Activated CD8-positive, alpha-beta memory T cell treated with anti-CD3 and anti-CD28 coated beads for 48 hours (primary cell): ENCODE data around the gene FHAD1.
"Not testable (repeated sequence)": the region's sequence is repeated elsewhere in the genome, so short reads cannot be mapped to it uniquely, and the experiment has no call there.

Source experiments
- DNase-seq, 3 experiments: peaks; one replicate each; pipeline ENCODE4 v3.0.0-alpha.2; 2020; ENCODE audit warnings: low read depth in 2 of 3, low spot score in 2 of 3

FHAD1 gene

DNA sequence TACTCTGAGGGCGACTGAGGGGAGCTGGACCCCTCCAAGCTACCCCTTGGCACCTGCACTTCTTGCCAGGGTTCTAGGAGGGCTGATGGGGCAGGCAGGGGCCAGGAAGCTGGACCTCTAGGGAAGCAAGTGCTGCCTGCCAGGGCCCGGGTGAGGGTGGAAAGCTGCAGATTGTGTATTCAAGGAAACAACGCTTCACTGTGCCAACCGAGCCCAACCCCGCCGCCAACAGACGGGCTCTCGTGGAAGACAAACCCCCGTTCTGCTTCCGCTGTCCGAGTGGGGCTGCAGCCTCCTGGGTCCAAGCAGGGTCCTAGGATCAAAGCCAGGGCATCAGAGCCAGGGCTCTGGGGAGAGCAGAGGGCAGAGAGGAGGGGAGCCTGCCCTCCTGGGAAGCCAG, 165.8 kb downstream of the FHAD1 start:
- DNase-seq, result no peak

DNA sequence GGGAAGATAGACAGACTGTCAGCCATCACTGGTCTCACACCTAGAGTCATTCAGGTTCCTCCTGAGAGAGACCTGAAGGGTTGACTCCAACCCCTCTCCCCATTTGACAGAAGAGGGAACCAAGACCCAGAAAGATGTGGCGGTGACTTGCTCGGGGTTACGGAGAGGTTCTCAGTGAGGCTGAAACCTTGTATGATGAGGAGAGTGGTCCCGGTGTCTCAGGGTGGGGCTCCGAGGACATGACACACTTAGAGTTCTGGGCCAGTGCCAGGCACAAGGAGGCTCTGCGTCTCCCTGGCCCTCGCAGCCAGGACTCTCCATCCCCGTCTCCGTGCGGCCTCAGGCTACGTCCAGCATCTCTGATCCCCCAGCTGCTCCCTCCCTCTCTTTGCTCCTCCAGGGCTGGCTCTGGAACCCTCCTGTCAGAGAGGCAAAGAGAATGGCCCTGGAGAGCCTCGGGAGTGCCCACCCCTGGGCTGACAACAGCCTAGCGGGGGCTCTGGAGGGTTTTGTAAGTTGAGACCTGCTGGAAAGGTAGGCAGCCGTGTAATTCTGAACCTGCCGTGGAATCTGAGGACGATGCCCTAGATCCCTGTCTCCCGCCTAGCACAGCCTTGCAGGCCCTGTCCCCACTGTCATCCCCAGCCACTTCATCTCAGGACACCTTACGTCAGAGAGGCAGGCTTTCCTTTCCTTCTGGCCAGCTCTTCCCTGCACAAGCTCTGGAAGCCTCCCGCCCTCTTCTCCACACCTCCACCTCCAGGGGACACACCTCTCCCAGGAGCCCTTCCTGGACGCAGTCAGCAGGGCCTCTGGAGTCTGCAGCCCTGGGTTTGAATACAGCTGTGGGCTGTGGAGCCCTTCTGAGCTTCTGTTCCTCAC, 166.8 kb downstream of the FHAD1 start:
- no peak for DNase-seq

DNA sequence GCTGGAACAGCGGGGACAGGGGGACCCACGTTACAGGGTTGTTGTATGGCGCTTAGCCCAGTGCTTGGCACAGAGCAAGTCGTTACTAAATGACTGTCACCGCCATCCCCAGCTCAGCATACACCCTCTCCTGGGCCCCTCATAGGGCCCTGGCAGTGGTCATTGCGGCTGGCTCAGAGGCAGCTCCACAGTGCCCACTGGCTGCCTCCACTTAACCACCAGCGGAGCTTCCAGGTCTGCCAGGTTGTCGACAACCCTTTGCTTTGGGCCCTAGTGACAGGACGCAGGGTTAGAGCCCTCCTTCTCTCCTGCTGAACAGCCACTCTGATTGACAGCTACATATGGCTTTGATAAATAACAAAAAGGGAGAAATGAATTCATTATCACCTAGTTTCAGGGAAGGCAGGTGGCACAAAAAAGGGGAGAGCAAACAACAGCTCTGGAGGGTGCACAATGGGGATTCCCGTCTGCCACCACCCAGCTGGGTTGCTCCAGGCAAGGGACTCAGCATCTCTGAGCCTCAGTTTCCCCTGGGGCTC, 167.5 kb downstream of the FHAD1 start:
- DNase-seq, result no peak

DNA sequence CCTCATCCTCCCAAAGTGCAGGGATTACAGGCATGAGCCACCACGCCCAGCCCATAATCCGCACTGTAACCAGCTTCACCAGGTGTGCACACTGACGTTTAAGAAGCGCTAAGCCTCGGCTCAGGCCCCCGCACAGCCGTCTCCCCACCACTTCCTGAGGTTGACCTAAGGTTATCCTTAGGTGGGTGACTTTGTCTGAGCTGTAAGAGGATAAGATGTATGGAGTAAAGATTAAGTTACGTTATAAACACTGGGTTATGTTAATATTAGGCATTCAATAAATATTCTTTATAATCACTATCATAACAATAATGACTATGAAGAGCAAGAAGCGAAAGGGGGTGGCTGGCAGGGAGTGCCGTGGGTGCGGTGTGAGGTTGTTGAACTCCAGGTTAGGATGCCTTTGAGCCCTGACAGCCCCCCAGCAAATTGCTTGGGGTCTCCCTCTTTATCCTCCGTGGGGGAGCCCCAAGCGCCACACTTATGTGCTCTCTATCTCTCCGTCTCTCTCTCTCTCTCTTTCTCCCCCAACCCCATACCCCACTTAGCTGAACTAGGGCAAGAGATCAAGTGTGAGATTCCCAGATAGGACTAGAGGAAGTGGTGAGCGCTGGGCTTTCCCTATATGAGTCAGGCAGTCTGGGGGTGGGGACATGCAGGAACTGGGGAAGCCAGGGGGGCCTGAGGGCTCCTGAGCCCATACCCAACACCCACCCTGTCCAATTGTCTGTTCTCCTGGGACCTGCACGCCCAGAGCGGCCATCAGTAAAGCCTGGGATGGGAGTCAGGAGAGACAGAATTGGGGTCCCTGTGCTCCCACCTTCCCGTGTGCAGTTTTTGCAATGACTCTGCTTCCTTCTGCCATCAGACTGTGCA, 170.3 kb downstream of the FHAD1 start:
- peak in 1 of 3 experiments; percentile 34 for DNase-seq

DNA sequence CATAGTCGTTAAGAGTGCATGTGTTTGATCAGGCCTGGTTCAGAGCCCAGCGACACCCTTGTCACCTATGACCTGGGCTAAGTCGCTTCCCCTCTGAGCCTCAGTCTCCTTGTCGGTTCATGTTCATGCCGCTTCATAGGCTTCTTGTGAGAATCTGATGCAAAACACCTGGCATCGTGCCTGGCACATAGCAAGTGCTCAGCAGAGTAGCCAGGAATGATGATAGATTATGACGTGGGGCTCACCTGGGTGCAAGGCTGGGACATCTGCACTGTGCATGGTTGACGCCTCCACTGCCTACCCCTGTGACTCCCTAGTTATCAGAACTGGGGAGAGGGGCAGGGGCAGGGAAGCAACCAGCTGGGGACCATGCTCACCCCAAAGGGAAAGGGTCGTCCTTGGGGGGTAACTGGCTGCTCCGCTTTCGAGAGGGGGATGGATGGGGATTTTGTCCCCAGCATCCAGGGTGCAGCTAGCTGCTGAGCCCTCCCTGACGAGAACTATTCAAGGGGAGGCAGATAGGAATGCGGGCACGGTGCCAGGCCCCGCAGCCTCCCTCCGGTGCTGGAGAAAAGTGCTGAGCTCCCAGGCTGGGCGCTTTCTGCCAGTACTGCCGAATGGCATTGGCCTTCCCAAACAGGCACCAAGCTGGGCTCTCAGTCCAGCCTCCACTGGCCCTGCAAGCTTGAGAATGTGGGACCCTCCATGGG, 171.9 kb downstream of the FHAD1 start:
- no peak for DNase-seq

DNA sequence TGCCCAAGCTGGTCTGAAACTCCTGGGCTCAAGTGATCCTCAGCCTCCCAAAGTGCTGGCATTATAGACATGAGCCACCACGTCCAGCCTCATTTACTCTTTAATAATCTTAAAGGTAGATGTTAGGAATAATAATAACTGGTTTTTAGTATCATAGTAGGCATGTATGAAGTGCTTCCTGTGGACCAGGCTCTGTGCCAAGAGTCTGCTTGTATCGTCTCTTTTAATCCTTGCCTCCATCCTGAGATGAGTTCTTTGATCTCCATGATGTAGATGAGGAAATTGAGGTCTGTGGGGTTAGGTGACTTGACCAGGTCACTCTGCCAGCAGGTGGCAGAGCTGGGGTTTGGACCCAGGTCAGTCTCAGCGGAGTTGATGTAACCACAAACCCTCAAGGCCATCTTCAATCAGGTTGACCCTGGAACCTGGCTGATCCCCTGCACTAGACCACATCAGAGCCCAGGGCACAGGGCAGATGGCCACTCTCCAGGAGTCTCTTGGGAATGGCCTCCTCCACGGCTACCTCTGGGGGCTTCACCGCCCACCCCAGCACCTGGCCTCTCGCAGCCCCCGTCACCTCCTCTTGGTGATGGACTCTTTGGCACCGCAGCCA, 173.9 kb downstream of the FHAD1 start:
- DNase-seq, result no peak

DNA sequence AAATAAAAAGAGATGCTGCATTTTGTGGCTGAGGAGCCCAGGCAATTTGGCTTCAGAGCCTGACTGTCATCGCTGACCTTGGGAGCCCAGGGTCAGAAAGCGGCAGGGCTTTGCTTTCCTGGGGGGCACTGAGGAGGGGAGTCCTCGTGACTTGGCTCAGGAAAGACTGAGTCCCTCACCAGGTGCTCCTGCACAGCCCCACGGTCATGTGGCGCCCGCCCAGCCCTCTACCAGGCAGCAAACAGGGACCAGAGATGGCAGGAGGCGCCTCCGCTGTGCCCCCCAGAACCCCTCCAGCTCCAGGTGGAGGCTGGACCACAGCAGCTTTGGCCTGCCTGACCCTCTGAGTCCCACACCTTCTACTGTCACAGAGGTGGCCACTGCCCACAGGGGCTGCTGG, 175.8 kb downstream of the FHAD1 start:
- no peak for DNase-seq

DNA sequence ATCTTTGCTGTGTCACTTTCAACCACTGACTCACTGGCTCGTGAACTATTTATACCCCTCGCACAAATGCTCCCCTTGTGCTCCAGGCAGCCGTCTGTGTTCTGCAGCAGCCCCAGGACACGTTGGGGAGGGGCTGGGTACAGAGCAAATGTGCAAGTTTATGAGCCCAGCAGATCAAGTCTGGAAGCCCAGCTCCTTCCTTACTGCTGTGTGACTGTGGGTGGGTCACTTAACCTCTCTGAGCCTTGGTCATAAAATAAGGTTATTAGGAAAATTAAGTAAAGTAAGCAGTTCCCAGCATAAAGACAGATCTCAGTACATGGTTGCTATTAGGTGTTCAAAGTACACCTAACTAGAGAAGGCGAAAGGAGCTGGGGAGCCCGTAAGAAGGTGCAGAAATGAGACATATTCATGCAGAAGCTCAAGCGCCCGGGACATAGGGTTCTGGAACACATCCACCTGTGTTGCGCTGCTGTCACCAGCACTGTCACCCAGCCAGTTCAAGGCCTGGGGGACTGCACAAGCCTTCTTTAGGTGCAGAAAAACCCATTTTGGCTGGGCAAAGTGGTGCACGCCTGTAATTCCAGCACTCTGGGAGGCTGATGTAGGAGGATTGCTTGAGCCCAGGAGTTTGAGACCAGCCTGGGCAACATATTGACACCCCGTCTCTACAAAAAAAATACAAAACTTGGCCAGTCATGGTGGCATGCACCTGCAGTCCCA, 176.5 kb downstream of the FHAD1 start:
- no peak for DNase-seq

DNA sequence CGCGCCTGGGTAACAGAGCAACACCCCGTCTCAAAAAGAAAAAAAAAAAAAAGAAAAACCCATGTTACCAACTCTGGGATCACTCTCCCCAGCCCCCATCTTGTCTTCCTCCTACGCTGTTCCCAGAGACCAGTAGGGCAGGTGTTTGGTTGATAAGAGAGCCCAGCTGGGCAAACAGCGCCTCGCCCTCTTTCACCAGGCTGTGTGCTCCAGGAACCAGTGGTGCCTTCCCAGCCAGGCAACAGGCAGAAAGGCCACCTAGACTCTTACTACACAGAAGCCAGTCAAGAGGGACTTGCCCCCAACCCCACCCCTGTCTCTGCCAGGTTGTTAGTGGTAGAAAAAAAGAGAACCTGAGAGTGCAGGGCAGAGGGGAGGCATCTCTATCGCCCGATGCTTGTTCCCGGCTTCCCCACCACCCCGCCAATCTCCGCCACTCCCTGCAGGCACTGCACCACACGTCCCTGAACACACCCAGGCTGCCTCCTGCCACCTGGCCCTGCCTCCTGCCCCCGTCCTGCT, 177.2 kb downstream of the FHAD1 start:
- no peak for DNase-seq

DNA sequence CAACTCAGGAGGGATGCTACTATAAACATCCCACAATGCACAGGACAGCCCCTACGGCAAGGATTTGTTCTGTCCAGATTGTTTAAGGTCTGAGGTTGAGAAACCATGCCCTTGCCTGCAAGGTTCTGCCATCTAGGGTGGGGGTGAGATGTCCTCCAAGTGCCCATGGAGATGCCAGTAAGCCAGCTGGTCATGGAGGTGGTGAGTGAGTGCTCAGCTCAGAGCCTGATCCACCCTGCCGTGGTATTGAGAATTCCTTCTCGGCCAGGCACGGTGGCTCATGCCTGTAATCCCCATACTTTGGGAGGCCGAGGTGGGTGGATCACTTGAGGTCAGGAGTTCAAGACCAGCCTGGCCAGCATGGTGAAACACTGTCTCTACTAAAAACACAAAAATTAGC, 178.0 kb downstream of the FHAD1 start:
- no peak for DNase-seq

DNA sequence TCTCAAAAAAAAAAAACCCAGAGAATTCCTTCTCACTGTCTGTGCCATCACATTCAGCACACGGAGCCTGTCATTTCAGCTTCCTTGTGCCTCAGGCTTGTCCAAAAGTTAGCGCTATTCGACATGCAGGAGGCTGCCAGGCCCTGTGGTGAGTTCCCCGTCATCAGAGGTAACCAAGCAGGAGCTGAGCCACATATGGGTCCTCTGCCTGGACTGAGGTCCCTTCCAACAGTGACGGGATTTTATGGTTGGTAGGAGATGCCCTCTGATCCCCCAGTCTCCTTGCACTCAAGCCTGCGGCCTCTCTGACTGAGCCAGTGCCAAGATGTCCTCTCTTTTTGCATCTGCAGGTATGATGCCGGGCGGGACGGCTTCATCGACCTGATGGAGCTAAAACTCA, 178.5 kb downstream of the FHAD1 start:
- DNase-seq, result no peak

DNA sequence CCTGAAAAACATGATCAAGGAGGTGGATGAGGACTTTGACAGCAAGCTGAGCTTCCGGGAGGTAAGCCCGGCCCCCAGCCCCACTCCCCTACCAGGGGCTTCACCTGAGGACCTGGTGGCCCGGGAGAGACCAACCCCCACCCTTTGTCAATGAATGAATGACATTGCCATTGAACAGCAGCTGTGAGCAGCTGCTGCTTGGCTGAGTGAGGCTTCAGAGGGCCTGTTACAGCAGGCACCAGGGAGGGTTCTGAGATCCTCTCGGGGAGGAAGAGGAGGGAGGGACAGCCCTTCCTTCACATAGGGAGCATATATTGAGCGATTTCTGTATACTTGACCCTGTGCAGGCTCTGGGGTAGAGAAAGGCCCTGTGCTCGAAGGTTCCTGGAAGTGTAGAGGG, 178.9 kb downstream of the FHAD1 start:
- DNase-seq, result no peak

DNA sequence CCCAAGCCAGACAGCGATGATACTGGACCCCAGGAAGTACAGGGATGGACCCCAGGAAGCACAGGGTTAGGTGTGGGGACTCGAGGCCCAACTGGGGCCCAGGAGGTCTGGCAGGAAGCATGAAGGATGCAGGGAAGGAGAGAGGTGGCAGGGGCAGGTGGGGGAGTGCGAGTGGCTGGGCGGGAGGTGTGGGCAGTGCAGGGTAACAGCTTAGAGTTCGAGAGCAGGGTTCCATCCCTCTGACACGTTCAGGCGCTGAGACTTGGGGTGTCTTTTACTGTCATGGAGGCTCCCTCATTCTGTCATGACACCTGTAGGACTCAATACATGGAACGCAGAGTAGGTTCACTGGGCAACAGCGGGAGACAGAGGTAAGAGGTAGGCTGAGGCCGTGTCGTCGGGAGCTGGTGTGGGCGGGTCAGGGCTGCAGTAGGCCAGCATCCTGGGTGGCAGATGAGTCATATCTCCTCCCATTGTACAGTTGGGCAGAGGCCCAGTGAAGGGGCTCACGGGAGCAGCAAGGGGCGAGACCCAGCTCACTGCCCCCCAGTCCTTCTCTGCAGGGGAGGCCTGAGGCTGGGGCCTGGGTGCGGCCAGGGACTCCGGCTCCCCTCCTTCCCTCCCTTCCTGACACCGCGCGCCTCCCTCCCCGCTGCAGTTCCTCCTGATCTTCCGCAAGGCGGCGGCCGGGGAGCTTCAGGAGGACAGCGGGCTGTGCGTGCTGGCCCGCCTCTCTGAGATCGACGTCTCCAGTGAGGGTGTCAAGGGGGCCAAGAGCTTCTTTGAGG, 179.7 kb downstream of the FHAD1 start:
- DNase-seq, result no peak

DNA sequence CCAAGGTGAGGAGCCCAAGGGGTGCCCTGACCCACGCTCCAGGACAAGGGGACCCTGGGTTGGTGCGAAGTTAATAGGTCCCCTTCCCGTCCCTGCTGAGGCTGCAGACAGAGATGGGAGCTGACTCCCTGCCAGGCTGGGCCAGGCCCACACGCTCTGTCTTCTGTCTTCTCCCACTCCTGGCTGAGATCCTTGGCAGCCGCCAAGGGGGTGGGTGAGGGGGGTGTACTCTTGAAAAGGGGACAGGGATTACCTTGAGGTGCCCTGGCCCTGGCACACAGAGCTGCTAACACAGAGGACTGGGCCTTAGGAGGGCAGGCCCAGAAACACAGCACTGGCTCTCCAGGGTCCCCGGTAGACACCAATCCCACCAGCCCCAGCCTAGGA, 180.2 kb downstream of the FHAD1 start:
- no peak for DNase-seq

DNA sequence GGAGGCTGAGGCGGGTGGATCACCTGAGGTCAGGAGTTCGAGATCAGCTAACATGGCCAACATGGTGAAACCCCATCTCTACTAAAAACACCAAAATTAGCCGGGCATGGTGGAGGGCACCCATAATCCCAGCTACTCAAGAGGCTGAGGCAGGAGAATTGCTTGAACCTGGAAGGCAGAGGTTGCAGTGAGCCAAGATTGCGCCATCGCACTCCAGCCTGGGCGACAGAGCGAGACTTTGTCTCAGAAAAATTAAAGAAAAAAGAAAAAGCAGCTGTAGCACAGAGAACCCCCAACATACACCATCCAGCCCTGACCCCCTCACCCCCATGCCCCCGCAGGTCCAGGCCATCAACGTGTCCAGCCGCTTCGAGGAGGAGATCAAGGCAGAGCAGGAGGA, 181.2 kb downstream of the FHAD1 start:
- not testable (repeated sequence) for DNase-seq

DNA sequence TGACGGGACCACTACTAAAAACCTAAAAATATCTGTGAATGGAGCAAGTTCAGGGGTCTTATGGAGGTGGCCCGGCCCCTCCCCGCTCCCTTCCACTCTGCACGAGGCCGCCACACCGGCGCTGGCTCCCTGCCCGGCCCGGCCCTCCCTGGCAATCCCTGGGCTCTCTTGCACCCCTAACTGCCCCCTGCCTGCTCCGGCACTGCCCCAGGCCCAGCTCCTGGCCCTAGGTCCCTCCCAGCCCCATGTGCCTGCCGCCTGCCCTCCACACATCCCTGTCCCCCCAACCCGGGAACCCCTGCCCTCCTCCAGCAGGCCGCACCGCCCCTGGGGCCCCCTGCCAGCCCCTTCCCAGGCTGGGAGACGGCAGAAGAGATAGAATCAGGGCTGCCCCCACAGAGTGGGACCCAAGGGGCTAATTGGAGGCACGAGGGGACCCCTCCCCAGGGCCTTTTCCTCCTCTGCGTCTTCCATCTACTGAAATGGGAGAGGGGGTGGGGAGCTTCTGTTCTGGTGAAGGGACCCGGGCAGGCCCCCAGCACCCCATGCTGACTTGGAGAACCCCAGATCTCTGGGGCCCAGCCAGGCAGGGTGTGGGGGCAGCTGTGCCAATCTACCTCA, 181.9 kb downstream of the FHAD1 start:
- DNase-seq, result no peak

DNA sequence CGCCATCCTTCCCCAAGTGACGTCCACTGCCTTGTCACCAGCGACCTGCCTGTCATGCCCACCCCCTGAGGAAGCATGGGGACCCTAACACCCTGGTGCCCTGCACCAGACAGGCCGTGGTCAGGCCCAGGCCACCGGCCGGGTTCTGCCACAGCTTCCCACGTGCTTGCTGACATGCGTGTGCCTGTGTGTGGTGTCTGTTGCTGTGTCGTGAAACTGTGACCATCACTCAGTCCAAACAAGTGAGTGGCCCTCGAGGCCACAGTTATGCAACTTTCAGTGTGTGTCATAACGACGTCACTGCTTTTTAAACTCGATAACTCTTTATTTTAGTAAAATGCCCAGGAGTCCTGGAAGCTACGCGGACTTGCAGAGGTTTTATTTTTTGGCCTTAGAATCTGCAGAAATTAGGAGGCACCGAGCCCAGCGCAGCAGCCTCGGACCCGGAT, 182.7 kb downstream of the FHAD1 start:
- no peak for DNase-seq

DNA sequence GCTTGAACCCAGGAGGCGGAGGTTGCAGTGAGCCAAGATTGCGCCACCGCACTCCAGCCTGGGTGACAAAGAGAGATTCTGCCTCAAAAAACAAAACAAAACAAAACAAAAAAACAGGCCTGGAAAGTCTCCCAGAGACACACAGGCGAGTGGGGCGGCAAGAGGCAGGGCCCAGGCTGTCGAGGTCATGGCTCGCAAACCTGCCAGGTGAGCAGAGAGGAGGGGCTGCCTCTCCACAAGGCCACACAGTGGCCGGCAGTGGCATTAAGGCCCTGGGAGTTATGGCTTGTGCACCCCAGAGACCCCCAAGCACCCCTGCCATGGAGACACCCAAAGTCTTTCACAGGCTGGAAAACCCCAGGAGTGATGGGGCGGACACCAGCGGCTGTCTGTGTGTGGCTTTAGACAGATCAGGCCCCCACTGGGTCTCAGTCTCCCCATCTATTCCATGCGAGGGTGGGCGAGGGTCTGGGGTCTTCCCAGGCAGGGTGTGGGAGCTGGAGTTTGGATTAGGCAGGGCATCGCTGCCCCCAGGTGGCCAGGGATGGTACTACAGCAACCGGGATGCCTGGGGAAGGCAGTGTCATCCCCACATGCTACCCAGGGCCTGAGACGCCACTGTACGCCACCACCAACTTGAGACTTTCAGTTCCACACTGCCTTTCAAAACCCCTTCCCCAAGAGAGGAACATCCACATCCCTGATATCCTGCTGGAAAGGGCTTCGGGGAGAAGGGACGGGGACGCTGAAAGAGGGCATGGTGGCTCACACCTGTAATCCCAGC, 184.0 kb downstream of the FHAD1 start:
- peak; percentile 34 to 86 (median 80) for DNase-seq
